BJ (cell line): Measurements from ENCODE around the gene SYK. TPM values are rescaled to one million over a fixed set of nuclear protein-coding genes. Genes with fewer than 3 reads are reported as not detected.

ENCODE experiments used
- CTCF ChIA-PET: fragments of 350-600 bp; formaldehyde crosslinking; extraction: SDS; loops from one replicate; lab custom pipeline; 2021; ENCODE audit warnings: antibody characterized with exemption, inconsistent platforms; lab: Yijun Ruan, JAX
- POLR2A ChIA-PET: fragments of 300-600 bp; sonication (Branson Sonifier 250); formaldehyde crosslinking; extraction: SDS; loops from one replicate; lab custom pipeline; 2021; ENCODE audit warnings: antibody characterized with exemption; lab: Charles Lee
- DNase-seq: peaks from one replicate; pipeline ENCODE4 v3.0.0-alpha.2; 2011; ENCODE audit warnings: low read depth
- H3K27me3 ChIP-seq: 2 replicates; pipeline ENCODE4 v1.6.0; 2011; ENCODE audit warnings: low read length; ENCODE audit not compliant: control insufficient read depth, insufficient read depth
- H3K36me3 ChIP-seq: 2 replicates; pipeline ENCODE4 v1.5.1; 2011; ENCODE audit warnings: low read length; ENCODE audit not compliant: control insufficient read depth, insufficient read depth
- H3K4me3 ChIP-seq: 2 replicates; pipeline ENCODE4 v1.5.1; 2011; ENCODE audit warnings: low read depth, mild to moderate bottlenecking, control low read depth, low read length
- polyA plus RNA-seq: library from polyadenylated mRNA; depleted of rRNA; stranded (reverse); fragments of >200 nt; gene quantifications from 2 replicates; pipeline ENCODE4 v1.2.3, GENCODE V29; 2011
- TF ChIP-seq, protein P1 (sequence below): IDR thresholded peaks from 2 replicates; pipeline ENCODE4 v1.5.1; 2011; ENCODE audit warnings: low read depth, mild to moderate bottlenecking, control low read depth, inconsistent platforms, low read length, moderate library complexity; ENCODE audit not compliant: insufficient read depth

The SYK gene
- polyA plus RNA-seq, 1 experiment = not detected

GRCh38 chr9:90770182-90770738 is 31.4 kb upstream of the SYK start:
- TF ChIP-seq, protein P1, sequence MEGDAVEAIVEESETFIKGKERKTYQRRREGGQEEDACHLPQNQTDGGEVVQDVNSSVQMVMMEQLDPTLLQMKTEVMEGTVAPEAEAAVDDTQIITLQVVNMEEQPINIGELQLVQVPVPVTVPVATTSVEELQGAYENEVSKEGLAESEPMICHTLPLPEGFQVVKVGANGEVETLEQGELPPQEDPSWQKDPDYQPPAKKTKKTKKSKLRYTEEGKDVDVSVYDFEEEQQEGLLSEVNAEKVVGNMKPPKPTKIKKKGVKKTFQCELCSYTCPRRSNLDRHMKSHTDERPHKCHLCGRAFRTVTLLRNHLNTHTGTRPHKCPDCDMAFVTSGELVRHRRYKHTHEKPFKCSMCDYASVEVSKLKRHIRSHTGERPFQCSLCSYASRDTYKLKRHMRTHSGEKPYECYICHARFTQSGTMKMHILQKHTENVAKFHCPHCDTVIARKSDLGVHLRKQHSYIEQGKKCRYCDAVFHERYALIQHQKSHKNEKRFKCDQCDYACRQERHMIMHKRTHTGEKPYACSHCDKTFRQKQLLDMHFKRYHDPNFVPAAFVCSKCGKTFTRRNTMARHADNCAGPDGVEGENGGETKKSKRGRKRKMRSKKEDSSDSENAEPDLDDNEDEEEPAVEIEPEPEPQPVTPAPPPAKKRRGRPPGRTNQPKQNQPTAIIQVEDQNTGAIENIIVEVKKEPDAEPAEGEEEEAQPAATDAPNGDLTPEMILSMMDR = no peak
- DNase-seq = no peak
- Histone ChIP-seq H3K4me3 (no peak overlapping the region), H3K27me3 (no peaks in the 10 kb centered on the region), H3K36me3 (no peaks in the 10 kb centered on the region)
- CTCF ChIA-PET = no interaction called here
- POLR2A ChIA-PET = no interaction called here

- H3K36me3 ChIP-seq = no peaks in the 10 kb centered on the region
- no peaks in the 10 kb centered on the region for H3K27me3 ChIP-seq
- no peak for DNase-seq
- ChIA-PET CTCF (no interaction called here), POLR2A (no interaction called here)
- H3K4me3 ChIP-seq = no peak overlapping the region
- TF ChIP-seq, protein P1 = no peak
These were observed 30.7 kb upstream of the SYK start for GRCh38 chr9:90770927-90771326.

DNA sequence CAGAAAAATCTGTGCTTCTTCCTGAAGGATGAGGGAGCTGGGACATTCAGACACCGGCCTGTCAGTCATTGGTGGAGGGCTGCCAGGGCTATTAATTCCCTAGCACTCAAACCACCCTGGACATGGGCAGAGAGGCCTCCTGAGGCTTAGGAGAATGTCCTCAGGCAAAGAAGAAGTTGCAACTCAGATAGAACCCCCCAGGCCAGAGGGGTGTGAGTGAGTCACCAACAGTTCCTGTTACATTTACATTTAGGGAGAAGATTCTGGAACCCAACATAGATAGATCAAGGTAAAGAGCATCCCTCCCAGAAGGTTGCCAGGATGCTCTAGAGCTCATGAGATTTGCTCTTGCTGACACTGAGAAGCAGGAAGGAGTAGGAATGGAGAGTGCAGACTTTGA is 29.2 kb upstream of the SYK start:
- H3K36me3 ChIP-seq = no peaks in the 10 kb centered on the region
- H3K27me3 ChIP-seq = no peaks in the 10 kb centered on the region
- TF ChIP-seq, protein P1 = no peak
- no peak for DNase-seq
- POLR2A ChIA-PET = no interaction called here
- CTCF ChIA-PET = no interaction called here
- no peak overlapping the region for H3K4me3 ChIP-seq

DNA sequence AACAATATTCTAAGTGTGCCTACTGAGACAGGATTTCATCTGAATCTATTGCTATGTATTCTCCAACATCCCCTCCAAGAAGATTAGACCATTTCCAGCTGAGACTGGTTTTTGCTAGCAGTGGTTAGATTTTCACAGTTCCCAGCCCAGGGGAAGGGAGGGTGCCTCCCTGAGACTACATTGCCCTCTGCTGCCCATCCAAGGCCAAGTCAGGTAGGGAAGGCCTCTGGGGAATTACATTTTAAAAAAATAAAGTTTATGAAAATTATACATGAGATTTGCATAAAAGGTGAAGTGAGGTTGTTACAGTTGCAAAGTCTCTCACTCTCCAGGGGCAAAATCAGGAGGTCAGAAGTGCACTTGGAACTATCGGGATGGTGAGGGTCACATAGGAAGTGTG is 28.0 kb upstream of the SYK start:
- ChIA-PET POLR2A (no interaction called here), CTCF (no interaction called here)
- no peak overlapping the region for H3K4me3 ChIP-seq
- H3K36me3 ChIP-seq = no peaks in the 10 kb centered on the region
- no peak for DNase-seq
- TF ChIP-seq, protein P1 = 0 out of 2 replicates have a peak, but pooled peaks have one; percentile 17
- no peaks in the 10 kb centered on the region for H3K27me3 ChIP-seq

- ChIA-PET POLR2A (no interaction called here), CTCF (no interaction called here)
- H3K36me3 ChIP-seq = no peaks in the 10 kb centered on the region
- no peaks in the 10 kb centered on the region for H3K27me3 ChIP-seq
- no peak for DNase-seq
- H3K4me3 ChIP-seq = no peak overlapping the region
- TF ChIP-seq, protein P1 = no peak
These were observed 27.5 kb upstream of the SYK start for GRCh38 chr9:90774071-90774470.
